ENCODE results near the gene SLC43A2. TPM values are rescaled to one million over a fixed set of nuclear protein-coding genes. Genes with fewer than 3 reads are reported as not detected.

The SLC43A2 gene
- total and polyA plus RNA-seq, 10 of the 15 experiments (the other 5 are each of a cell fraction or from before 2014, with no cell fraction given): 0.03 to 14.0 (median 5.3) TPM

DNA sequence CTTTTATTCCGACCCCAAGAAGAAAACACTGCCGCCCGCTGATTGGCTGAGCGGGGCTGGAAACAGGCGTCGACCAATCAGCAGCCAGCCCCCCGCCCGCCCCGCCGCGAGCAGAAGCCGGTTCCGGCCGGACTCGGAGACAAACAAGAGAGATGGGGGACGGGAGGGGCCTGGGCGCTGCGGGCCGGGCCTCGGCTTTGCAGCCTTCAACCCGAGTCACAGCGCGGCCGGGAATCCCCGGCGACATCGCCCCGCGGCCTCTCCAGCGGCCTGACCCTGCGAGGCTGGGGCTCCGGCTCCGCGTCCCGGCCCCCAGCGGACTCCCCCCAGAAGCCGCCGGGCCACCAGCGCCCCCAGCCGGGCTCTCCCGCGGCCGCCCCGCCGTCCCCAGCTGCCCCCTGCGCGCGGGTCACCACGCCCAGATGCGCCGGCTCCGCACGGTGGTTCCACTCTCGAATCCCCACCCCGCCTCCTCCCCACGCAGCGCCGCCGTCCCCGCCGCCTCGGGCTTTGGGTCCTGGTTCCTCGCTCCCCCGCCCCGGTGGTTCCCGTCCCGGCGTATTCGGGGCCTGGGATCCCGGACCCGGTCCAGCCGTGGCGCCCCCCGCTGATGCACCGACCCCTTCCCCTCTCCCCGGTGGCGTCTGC lies 346 bp upstream of the SLC43A2 start (continued):
- TF ChIP-seq, protein P1, sequence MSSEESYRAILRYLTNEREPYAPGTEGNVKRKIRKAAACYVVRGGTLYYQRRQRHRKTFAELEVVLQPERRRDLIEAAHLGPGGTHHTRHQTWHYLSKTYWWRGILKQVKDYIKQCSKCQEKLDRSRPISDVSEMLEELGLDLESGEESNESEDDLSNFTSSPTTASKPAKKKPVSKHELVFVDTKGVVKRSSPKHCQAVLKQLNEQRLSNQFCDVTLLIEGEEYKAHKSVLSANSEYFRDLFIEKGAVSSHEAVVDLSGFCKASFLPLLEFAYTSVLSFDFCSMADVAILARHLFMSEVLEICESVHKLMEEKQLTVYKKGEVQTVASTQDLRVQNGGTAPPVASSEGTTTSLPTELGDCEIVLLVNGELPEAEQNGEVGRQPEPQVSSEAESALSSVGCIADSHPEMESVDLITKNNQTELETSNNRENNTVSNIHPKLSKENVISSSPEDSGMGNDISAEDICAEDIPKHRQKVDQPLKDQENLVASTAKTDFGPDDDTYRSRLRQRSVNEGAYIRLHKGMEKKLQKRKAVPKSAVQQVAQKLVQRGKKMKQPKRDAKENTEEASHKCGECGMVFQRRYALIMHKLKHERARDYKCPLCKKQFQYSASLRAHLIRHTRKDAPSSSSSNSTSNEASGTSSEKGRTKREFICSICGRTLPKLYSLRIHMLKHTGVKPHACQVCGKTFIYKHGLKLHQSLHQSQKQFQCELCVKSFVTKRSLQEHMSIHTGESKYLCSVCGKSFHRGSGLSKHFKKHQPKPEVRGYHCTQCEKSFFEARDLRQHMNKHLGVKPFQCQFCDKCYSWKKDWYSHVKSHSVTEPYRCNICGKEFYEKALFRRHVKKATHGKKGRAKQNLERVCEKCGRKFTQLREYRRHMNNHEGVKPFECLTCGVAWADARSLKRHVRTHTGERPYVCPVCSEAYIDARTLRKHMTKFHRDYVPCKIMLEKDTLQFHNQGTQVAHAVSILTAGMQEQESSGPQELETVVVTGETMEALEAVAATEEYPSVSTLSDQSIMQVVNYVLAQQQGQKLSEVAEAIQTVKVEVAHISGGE (CRISPR knock-in tag; IDR thresholded peaks at IDR 0.05): no peak
- TF ChIP-seq, protein P2, sequence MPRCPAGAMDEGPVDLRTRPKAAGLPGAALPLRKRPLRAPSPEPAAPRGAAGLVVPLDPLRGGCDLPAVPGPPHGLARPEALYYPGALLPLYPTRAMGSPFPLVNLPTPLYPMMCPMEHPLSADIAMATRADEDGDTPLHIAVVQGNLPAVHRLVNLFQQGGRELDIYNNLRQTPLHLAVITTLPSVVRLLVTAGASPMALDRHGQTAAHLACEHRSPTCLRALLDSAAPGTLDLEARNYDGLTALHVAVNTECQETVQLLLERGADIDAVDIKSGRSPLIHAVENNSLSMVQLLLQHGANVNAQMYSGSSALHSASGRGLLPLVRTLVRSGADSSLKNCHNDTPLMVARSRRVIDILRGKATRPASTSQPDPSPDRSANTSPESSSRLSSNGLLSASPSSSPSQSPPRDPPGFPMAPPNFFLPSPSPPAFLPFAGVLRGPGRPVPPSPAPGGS (IDR thresholded peaks at IDR 0.05; ENCODE audit: borderline replicate concordance, insufficient read depth, low read depth, low read length, poor library complexity, severe bottlenecking): no peak
- TF ChIP-seq SMARCA5 (IDR thresholded peaks at IDR 0.05) (peak; percentile 63), RCOR1 (conservative IDR thresholded peaks at IDR 0.05; ENCODE audit: low read depth, low read length) (no peak), SMAD1 (IDR thresholded peaks at IDR 0.05; ENCODE audit: low read depth, partially characterized antibody) (no peak), NFXL1 (IDR thresholded peaks at IDR 0.05; ENCODE audit: borderline replicate concordance) (0 out of 2 replicates have a peak, but pooled peaks have one; percentile 36), SMC3 (IDR thresholded peaks at IDR 0.05; ENCODE audit: borderline replicate concordance, low read length) (peak; percentile 45), RB1 (IDR thresholded peaks at IDR 0.05; ENCODE audit: borderline replicate concordance) (peak; percentile 15; the same call in 1 of the 2 replicates), ZNF217 (IDR thresholded peaks at IDR 0.05) (peak; percentile 43; the same call in 1 of the 2 replicates), EGR1 (IDR thresholded peaks at IDR 0.05; ENCODE audit: borderline replicate concordance in 1 of 2, low read depth in 2 of 2, low read length in 2 of 2) (no peak), ZSCAN29 (IDR thresholded peaks at IDR 0.05) (peak; percentile 51; the same call in 1 of the 2 replicates)
- TF ChIP-seq, protein P3, sequence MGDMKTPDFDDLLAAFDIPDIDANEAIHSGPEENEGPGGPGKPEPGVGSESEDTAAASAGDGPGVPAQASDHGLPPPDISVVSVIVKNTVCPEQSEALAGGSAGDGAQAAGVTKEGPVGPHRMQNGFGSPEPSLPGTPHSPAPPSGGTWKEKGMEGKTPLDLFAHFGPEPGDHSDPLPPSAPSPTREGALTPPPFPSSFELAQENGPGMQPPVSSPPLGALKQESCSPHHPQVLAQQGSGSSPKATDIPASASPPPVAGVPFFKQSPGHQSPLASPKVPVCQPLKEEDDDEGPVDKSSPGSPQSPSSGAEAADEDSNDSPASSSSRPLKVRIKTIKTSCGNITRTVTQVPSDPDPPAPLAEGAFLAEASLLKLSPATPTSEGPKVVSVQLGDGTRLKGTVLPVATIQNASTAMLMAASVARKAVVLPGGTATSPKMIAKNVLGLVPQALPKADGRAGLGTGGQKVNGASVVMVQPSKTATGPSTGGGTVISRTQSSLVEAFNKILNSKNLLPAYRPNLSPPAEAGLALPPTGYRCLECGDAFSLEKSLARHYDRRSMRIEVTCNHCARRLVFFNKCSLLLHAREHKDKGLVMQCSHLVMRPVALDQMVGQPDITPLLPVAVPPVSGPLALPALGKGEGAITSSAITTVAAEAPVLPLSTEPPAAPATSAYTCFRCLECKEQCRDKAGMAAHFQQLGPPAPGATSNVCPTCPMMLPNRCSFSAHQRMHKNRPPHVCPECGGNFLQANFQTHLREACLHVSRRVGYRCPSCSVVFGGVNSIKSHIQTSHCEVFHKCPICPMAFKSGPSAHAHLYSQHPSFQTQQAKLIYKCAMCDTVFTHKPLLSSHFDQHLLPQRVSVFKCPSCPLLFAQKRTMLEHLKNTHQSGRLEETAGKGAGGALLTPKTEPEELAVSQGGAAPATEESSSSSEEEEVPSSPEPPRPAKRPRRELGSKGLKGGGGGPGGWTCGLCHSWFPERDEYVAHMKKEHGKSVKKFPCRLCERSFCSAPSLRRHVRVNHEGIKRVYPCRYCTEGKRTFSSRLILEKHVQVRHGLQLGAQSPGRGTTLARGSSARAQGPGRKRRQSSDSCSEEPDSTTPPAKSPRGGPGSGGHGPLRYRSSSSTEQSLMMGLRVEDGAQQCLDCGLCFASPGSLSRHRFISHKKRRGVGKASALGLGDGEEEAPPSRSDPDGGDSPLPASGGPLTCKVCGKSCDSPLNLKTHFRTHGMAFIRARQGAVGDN (IDR thresholded peaks at IDR 0.05): peak; percentile 68
- TF ChIP-seq, protein P4, sequence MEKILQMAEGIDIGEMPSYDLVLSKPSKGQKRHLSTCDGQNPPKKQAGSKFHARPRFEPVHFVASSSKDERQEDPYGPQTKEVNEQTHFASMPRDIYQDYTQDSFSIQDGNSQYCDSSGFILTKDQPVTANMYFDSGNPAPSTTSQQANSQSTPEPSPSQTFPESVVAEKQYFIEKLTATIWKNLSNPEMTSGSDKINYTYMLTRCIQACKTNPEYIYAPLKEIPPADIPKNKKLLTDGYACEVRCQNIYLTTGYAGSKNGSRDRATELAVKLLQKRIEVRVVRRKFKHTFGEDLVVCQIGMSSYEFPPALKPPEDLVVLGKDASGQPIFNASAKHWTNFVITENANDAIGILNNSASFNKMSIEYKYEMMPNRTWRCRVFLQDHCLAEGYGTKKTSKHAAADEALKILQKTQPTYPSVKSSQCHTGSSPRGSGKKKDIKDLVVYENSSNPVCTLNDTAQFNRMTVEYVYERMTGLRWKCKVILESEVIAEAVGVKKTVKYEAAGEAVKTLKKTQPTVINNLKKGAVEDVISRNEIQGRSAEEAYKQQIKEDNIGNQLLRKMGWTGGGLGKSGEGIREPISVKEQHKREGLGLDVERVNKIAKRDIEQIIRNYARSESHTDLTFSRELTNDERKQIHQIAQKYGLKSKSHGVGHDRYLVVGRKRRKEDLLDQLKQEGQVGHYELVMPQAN (conservative IDR thresholded peaks at IDR 0.05): peak; percentile 4
- TF ChIP-seq, protein P5, sequence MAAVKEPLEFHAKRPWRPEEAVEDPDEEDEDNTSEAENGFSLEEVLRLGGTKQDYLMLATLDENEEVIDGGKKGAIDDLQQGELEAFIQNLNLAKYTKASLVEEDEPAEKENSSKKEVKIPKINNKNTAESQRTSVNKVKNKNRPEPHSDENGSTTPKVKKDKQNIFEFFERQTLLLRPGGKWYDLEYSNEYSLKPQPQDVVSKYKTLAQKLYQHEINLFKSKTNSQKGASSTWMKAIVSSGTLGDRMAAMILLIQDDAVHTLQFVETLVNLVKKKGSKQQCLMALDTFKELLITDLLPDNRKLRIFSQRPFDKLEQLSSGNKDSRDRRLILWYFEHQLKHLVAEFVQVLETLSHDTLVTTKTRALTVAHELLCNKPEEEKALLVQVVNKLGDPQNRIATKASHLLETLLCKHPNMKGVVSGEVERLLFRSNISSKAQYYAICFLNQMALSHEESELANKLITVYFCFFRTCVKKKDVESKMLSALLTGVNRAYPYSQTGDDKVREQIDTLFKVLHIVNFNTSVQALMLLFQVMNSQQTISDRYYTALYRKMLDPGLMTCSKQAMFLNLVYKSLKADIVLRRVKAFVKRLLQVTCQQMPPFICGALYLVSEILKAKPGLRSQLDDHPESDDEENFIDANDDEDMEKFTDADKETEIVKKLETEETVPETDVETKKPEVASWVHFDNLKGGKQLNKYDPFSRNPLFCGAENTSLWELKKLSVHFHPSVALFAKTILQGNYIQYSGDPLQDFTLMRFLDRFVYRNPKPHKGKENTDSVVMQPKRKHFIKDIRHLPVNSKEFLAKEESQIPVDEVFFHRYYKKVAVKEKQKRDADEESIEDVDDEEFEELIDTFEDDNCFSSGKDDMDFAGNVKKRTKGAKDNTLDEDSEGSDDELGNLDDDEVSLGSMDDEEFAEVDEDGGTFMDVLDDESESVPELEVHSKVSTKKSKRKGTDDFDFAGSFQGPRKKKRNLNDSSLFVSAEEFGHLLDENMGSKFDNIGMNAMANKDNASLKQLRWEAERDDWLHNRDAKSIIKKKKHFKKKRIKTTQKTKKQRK (IDR thresholded peaks at IDR 0.05; ENCODE audit: low read depth, low read length): no peak

Data from GM12878 (cell line).